Measurements from ENCODE around the gene GLI3.

The GLI3 gene

DNA sequence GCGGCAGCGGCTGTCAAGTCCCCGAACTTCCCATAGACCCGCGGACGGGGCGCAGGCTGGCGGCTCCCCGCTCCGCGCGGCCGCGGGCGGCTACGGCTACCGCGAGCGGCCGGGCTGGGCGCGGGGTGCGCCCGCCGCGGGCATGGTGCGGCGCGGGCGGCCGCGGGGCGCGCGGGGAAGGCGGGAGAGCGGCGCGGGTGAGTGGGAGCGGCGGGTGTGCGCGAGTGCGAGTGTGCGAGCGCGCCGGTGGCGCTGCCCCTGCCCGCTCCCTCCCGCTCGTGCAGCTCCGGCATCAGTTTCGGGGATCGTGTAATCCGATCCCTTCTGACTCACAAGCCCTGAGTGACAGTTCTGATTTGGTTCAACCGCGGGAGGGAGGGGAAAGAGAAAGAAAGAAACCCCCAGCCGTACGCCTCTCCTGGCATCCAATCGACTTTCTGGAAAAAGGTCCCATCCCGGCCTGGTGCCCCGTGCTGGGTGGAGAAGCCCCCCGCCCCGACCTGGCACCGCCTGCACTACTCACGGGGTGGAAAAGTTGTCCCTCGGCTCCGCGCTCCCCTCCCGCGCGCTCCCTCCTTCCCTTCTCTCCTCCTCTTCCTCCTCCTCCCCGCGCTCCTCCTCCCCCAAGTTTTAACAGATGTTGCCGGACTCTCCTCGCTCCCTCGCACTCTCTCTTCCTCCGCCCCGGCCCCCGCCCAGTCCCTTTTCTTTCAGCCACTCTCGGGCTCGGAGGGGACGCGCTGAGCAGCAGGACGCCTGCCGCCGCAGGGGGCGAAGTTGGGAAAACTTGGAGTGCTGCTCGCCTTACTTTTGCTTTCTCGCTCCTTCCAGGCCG, at the start of gene GLI3:
GLI3 (minus strand) TSS at position 234 of the 835 bp plus-strand sequence. CDS start 13,956 bp downstream, outside the sequence.
- DNase-seq (ENCODE audit: low read depth, low spot score), result no peak

DNA sequence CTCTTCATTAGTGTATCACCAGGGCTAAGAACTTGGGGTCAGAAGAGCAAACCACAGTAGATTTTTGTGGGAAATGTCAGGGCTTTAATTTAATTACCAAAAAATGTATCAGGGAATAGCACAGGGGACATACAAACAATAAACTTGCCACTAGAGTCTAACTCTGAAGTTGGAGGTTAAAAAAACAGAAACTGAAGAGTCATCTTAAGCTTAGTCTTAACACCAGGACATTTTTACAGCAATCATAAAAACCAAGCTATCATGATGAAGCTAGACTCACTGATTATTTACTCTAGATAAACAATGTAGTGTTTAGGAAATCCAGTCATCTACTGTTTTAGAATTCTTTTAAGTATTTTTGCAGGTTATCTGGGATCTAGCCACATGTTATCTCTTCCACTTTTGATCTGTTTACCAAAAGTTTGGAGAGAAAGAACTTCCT, 48.4 kb upstream of the GLI3 start:
- DNase-seq (ENCODE audit: low read depth, low spot score), result no peak

DNA sequence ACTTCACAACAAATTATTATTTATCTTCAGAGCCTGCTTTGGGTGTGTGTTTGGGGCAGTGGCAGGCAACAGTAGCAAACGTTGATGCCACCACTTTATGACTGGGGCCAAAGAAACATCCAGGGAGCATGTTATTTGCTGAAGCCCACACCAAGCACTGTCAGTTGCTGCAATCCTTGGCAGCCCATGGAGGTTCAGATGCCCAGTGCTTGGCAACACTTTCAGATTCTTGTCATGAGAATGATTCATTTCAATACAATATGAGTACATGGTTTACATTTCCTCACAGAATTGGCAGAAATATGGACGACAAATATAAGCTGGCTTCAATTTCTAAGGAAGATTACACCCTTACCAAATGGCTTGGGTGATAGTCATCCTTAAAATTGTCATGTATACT, 46.5 kb upstream of the GLI3 start:
- DNase-seq (ENCODE audit: low read depth, low spot score), result no peak

DNA sequence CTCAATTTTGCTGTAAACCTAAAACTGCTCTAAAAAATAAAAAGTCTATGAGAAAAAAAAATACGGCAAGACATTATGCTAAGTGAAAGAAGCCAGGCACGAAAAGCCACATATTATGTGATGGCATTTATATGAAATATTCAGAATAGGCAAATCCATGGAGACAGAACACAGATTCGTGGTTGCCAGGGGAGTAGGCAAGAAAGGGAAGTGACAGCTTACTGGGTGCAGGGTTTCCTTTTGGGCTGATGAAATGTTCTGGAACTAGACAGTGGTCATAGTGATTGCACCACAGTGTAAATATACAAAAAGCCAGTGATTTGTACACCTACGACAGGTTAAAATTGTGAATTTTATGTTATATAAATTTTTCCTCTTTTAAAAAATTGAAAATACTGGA, 41.3 kb upstream of the GLI3 start:
- no peak for DNase-seq (ENCODE audit: low read depth, low spot score)

DNA sequence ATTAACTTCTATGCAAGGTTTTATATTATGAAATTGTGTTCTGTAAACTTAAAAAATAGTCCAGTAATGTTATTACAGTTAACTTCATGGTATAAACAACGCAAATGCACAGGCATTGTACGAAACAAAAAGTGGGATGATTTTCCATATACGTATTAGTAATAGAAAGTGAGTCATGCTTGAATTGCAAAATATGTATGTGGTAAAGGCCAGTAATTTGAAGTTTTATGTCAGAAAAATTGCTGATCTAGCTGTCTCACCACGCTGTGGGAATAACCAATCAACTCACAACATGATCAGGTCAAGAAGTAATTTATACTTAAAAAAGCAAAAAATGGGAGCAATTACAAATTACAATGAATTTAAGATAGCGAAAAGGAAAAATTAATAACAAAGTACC, 37.0 kb upstream of the GLI3 start:
- no peak for DNase-seq (ENCODE audit: low read depth, low spot score)

DNA sequence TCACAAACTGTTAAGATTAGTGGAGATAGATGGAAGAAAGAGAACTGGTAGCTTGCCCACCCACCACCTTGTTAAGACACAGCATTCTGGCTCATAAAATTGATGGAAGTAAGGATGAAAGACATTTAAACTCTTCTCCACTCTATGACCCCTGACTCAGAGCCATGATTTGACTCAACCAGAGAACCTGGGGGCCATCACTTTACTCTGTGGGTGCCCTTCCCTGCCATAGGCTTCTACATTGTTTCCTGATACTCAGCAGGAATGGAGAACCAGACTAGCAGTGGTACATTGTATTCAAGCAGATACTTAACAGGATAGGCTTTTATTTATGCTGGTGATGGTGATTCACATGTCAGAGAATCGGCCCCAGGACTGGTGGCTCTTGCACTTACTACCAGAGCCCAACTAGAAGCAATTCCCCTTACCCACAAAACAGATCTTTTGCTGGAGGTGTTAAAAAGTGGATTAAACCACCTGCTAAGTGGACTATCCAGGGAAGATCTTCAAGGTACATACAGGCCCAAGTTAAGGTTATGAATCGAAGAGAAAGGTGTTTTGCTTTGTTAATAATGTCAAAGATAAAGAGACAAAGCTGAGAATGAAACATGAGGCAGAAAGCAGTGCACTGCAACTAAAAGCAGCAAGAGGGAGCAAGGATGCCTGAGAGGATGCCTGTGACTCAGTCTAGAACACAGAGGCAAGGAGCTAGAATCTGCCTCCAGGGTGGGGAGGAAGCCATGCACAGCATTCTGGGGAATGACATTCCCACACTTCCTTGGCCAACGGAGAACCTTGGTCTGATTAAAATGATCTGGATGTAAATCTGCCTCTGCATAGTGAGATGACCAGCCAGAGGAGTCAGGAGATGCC, 36.0 kb upstream of the GLI3 start:
- no peak for DNase-seq (ENCODE audit: low read depth, low spot score)

DNA sequence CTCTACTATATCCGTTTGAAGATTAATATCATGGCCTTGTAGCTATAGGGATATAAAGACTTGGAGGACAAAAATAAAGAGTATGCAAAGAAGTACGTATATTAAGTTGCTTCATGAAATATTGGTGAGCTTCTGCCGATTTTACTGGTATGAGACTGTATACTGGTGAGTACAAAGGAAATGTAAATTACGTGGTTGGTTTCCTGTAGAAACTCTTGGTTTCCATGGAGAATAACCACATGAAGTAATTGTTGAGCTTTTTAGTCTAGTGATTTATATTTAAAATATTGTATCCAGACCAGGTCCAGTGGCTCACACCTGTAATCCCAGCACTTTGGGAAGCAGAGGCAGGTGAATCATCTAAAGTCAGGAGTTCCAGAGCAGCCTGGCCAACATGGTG, 32.2 kb upstream of the GLI3 start:
- DNase-seq (ENCODE audit: low read depth, low spot score), result no peak

DNA sequence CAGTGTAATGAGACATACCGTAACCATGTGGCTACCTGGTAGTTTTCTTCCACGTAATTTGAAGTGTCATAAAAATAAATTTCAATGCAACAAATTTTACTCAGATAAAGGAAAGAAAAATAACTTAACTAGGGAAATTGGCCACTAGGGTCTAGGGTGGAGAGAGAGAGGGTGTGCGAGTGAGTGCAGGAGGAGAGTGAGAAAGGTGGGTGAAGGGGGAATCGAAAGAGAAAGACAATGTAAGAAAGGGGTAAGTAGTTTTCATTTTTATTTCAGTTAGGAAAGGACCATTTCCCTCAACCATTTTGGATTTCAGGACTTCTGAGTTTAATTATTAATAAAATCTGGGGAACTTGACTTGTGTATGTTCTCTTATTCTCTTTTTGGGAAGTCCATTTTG, 27.7 kb upstream of the GLI3 start:
- DNase-seq (ENCODE audit: low read depth, low spot score), result no peak

DNA sequence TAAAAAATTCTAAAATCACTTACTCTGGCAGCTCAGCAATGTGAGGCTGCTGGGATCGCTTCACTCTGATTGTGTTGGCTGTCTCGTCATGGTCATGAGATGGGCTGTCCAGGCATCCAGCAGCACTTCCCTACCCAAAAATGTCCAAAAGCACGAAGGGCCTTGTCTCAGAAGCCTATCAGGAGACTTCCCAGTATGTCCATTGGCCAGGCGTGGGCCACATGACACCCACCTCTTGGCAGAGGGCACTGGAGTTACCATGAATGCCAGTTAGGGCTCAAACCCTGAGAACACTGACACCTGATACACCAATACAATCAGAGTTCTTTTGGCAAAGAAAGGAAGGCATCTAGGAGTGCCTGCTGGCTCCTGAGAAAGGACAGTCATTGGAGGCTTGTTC, 27.0 kb upstream of the GLI3 start:
- DNase-seq (ENCODE audit: low read depth, low spot score), result no peak

DNA sequence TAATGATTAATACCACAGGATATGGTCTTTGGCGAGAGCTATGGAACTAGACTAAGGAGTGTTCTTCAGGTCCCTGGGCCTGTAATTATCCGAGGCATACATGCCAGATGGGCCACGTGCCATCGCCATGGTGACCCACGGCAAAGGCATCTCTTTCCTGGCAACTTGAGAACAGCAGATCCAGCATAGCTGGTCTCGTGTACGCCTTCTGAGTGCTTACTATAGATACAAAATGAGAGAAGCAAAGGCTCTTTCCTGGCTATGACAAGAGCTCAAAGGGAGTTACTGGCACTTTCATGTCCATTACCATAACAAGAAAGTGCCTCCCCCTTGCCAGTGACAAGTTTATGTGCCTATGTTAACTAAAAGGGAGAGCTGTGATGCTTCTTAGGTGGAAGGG, 26.0 kb upstream of the GLI3 start:
- no peak for DNase-seq (ENCODE audit: low read depth, low spot score)

DNA sequence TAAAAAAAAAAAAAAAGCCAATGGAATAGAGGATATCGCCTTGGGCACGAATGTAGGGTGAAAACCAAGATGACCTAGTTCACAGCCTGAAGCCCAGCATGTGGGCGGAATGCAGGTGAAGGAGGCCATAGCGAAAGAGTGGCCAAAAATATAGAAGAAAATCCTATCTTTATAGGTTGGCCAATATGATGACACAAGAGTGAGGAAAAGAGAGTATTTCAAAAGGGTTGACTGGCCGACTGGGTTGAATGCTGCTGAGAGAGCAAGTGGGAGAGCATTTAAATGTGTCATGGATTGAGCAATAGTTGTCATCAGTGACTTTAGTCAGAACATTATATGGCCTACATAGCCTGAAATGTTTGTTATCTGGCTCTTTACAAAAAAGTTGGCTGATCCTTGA, 17.2 kb upstream of the GLI3 start:
- DNase-seq (ENCODE audit: low read depth, low spot score), result no peak

DNA sequence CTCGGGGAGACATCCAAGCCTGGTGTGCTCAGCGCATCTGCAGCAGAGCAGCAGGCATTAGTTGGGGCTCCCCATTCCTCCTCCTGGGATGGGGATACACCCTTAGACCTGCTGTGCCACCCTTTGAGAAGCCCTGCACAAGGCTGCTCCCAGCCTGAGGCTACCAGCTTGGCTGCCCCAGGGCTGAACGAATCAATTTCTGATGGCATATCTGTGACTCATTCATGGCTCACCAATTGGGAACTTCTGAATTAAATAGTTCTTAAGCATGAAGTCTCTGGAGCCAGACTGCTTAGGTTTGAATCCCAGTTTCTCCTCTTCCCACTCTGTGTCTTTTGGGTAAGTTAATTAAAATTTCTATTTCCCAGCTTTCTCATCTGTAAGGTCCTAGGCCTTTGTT, 16.3 kb upstream of the GLI3 start:
- DNase-seq (ENCODE audit: low read depth, low spot score), result no peak

DNA sequence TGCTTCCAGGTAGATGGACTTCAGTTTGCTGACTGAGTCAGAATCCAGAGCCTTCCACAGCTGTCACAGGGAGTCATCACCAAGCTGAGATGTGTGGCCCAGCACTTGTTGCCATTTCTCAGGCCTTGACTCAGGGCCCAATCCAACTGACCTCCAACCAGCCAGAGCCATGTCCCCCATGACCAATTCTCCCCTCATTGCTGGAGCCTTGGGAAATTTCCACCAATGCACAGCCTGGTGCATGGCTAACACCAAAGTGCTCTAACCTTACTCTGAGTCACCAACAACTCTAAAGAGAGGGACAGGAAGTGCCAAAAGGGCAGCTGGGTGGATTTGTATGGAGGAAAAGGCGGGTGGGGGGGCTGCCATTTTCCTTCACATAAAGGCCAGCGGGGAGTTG, 13.4 kb upstream of the GLI3 start:
- DNase-seq (ENCODE audit: low read depth, low spot score), result no peak

DNA sequence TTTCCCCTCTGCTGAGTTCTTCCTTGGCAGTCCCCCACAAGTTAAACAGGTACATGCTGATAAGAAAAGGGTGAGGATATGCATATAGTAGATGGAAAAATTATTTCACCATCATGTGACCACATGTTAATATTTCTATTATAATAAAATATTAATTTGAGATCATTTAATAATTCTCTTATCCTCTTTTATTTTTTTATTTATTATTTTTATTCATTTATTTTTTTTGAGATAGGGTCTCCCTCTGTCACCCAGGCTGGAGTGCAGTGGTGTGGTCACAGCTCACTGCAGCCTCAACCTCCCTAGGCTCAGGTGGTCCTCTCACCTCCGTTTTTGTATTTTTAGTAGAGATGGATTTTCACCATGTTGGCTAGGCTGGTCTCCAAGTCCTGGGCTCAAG, 11.6 kb upstream of the GLI3 start:
- DNase-seq (ENCODE audit: low read depth, low spot score), result no peak

DNA sequence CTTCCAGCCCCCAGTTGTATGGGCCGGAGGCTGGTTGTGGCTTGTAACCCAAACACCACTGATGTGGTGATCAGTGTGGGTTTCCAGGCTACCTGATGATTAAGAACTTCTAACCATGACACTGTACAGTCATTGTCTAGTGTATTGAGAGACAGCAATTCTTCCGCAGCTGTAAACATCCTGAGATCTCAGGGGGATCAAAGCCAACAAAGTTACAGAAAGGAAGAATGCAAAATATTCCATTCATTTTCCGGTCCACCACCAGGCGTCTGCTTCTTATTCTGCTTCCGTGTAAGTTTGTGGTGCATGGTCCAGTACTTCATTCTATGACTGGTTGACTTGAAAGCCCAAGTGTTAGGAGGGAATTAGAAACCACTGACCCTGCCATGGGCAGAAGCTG, 10.3 kb upstream of the GLI3 start:
- no peak for DNase-seq (ENCODE audit: low read depth, low spot score)

DNA sequence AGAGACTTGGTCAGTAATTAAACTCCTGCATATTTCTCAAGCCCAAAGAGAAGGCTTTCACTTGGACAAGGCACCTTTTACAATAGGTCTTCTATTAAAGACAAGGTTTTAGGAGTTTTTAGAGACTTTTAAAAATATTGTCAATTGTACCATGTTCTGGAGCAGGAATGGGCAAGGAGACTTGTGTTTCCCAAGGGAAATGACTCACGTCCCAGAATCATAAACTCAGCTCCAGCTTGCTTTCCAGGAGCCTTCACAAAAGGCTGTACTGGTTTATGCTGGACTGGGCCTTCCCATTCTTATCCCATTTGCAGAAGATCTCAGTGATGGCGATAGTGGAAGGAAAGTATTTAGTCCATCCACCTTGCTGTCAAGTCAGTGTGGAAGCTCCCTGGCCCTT, 7.8 kb upstream of the GLI3 start:
- no peak for DNase-seq (ENCODE audit: low read depth, low spot score)

DNA sequence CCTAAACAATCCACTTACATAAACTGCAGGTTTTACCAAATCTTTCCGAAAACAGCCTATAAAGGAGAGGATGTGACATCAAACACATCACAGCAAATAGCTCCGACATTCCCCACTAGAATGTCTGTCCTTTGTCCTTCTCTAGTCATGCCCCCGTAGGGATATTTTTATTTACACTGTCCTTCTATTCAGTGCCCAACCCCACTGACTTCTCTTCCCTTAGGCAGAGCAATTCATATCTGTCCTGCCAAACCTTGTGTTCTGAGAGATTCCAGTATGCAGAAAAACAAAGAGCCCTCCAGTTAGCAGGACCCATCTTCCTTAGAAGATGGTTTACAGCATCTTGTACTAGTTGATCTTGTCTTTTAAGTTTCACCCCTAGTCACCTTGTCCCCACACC, 5.4 kb upstream of the GLI3 start:
- DNase-seq (ENCODE audit: low read depth, low spot score), result no peak

DNA sequence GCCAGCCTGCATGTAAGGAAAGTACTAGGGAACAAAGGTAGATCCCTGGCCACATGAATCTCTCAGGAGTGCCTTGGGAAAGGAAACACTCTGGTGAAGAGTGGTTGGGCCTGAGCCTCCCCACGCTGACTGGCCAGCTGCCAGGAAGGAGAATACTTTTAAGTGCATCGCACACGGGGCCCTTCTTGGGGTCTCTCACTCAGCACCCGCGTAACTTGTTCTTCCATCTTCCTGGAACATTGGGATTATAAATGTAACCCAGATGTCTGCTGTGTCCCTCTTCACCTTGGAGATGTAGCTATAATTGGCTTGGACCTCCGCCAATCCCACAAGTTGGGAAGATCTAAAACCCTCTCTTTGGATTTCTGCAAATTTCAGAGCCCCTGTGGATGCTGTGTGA, 4.4 kb upstream of the GLI3 start:
- no peak for DNase-seq (ENCODE audit: low read depth, low spot score)

DNA sequence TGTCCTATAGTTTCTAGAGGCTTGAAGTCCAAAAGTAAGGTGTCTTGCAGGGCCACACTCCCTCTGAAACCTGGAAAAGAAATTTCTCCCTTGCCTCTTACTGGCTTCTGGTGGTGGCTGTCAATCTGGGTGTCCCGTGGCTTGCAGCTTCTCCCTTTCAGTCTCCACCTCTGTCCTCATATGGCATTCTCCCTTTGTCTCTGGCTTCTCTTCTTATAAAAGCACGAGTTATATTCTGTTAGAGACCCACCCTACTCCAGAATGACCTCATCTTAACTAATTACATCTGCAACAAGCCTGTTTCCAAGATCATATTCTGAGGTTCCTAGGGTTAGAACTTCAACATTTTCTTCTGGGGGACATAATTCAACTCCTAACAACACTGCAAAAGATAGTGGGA, 3.4 kb upstream of the GLI3 start:
- DNase-seq (ENCODE audit: low read depth, low spot score), result no peak

DNA sequence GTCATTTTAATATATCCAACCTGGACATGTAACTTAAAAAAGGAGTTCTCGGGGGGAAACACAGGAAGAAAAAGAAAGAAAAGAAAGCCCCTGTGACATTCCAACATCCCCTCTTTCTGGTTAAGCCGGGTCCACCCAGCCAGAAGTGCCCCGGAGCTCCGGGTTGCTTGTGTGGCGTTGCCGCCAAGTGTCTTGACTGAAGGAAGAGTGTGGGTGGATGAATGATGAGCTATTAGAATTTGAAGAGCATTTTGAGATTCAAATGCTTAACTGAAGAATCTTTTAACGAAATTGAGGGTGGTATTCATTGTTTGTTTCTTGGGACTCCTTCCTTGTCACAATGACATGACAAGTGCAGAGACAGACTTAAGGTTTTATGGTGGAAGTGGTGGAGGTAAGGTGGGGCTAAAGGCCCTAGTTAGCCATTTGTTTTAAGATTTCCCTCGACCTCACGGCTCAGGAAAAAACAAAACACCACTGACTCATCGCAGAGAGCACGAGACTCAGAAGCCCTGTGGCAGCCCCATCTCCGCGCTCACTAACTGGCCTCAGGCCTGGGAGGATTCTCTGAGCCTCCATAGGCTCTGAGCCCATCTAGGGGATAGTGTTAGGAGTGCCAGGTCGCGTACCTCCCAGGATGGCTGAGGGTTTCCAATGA, 1.8 kb upstream of the GLI3 start:
- DNase-seq (ENCODE audit: low read depth, low spot score), result no peak

DNA sequence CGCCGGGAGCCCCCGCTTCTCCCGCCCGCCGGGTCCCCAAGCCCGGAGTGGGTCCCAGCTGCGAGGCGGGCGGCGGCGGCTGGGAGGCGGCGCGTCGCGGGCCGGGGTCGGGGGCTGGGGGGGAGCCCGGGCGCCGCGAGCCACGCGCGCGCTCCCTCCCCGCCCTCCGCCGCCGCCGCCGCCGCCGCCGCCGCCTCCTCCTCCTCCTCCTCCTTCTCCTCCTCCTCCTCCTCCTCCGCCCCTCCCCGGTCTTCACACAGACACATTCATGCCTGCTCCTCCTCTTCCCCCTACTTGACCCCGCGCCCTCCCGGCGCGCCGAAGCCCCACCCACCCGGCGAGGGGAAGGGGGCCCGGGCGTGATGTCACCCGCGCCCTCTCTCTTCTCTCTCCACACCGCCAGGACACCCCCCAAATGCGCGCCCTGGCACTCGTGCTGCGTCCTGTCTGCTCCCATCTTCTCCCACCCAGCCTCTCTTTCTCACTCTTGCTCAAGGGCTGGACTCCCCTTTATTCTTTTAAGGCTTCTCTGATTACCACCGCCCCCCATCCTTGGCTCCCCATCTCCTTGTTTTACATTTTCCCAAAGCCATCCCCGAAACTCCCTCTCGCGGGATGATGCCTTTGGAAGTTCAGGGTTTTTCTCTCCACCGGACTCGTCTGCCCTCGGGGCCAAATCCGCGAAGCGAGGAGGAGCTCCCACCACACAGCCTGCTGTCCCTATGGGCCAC, 967 bp upstream of the GLI3 start:
- no peak for DNase-seq (ENCODE audit: low read depth, low spot score)
